Endodermal cell (in vitro differentiated cells): Measurements from ENCODE around the gene P2RY2. TPM values are rescaled to one million over a fixed set of nuclear protein-coding genes. Genes with fewer than 3 reads are reported as not detected.
"Not testable (repeated sequence)": the region's sequence is repeated elsewhere in the genome, so short reads cannot be mapped to it uniquely, and the experiment has no call there.

Experiments used
- DNase-seq: peaks from one replicate; pipeline ENCODE4 v3.0.0-alpha.2; 2017
- H3K27ac ChIP-seq: 2 replicates; pipeline ENCODE4 v1.5.1; 2013; ENCODE audit warnings: mild to moderate bottlenecking, low read depth, low read length, moderate library complexity
- H3K27me3 ChIP-seq: 2 replicates; pipeline ENCODE4 v1.6.1; 2013; ENCODE audit warnings: mild to moderate bottlenecking, low read length, moderate library complexity; ENCODE audit not compliant: insufficient read depth, control insufficient read depth, poor library complexity, severe bottlenecking
- H3K36me3 ChIP-seq: 2 replicates; pipeline ENCODE4 v1.7.0; 2013; ENCODE audit warnings: mild to moderate bottlenecking, low read length, moderate library complexity; ENCODE audit not compliant: control insufficient read depth, insufficient read depth
- H3K4me1 ChIP-seq: one replicate; pipeline ENCODE4 v1.7.0; 2013; ENCODE audit warnings: low read length; ENCODE audit not compliant: control insufficient read depth, insufficient read depth
- H3K4me3 ChIP-seq: 2 replicates; pipeline ENCODE4 v1.5.1; 2013; ENCODE audit warnings: mild to moderate bottlenecking, low read length, moderate library complexity
- H3K9ac ChIP-seq: 2 replicates; pipeline ENCODE4 v1.6.1; 2013; ENCODE audit warnings: mild to moderate bottlenecking, low read length, moderate library complexity; ENCODE audit not compliant: poor library complexity, severe bottlenecking; ENCODE audit errors: extremely low read depth
- H3K9me3 ChIP-seq: 2 replicates; pipeline ENCODE4 v1.6.1; 2013; ENCODE audit warnings: mild to moderate bottlenecking, low read length, moderate library complexity; ENCODE audit not compliant: control insufficient read depth
- H3K27ac Mint-ChIP-seq: 2 replicates; pipeline ENCODE4 v1.8.0; 2020; ENCODE audit warnings: mixed read lengths
- H3K27me3 Mint-ChIP-seq: 2 replicates; pipeline ENCODE4 v1.8.0; 2021; ENCODE audit warnings: mild to moderate bottlenecking, mixed read lengths; ENCODE audit not compliant: insufficient read depth
- H3K36me3 Mint-ChIP-seq: 2 replicates; pipeline ENCODE4 v1.8.0; 2020; ENCODE audit warnings: low read depth, mixed read lengths
- H3K4me1 Mint-ChIP-seq: 2 replicates; pipeline ENCODE4 v1.8.0; 2020; ENCODE audit warnings: mixed read lengths
- H3K4me3 Mint-ChIP-seq: 2 replicates; pipeline ENCODE4 v1.8.0; 2020; ENCODE audit warnings: mild to moderate bottlenecking, moderate library complexity, mixed read lengths
- H3K9me3 Mint-ChIP-seq: 2 replicates; pipeline ENCODE4 v1.8.0; 2020; ENCODE audit warnings: mild to moderate bottlenecking, mixed read lengths
- WGBS, 2 experiments: methylation state at CpG; one replicate each; pipeline versions ENCODE4 v1.1.5 to v1.1.7; 2013; ENCODE audit warnings: missing lambda C conversion rate in 2 of 2, mixed read lengths in 1 of 2; ENCODE audit not compliant: insufficient coverage in 1 of 2, insufficient read length in 1 of 2; 5-methylcytosine and 5-hydroxymethylcytosine counted together
- total RNA-seq, 2 donors: library from RNA; stranded (reverse); fragmentation: NEBNext Ultra II Directional in 1 of 2; extraction: Animal tissue kit (Norgen Biotek cat#: 25700) in 1 of 2; gene quantifications; 2 replicates in 1 of 2; 3 replicates in 1 of 2; pipeline ENCODE4 v1.2.1, GENCODE V29; 2021
- TF ChIP-seq, protein P1 (sequence below): fragments of 200-600 bp; sonication (generic); conservative IDR thresholded peaks from 2 replicates; pipeline ENCODE4 v1.5.0; 2021; ENCODE audit warnings: antibody characterized with exemption, mild to moderate bottlenecking

The P2RY2 gene
- total RNA-seq, 2 donors from 2014 or later, result 0.60 to 0.62 TPM

DNA sequence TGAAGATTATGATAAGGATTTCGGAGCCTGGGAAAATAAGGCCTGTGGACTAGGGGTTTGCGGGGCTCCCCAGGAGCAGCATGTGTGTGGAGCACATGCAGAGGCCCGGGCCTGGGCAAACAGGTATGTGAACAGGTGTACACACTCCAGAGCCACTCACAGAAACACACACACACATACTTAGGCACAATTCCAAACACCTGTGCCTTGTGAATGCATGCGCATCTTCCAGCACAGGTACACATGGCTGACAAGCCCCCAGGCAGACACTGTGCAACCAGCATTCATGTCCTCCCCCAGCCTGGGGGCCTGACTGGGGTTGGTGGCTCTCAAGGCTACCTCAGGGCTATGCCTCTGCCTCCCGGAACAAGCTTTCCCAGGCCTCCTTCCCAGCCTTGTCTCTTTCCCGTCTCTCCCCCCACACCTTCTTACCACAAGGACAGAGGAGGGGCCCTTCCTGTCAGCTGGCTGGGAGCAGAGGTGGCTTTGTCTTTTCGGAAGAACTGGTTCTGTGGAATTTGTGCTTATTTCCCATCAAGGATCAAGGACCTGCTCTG lies 51.5 kb downstream of the P2RY2 start:
- Histone ChIP-seq H3K27ac (no peak overlapping the region), H3K9me3 (no peaks in the 10 kb centered on the region), H3K4me1 (peaks cover 10% of the 10 kb centered on the region), H3K27me3 (peaks cover 10% of the 10 kb centered on the region), H3K36me3 (no peaks in the 10 kb centered on the region), H3K4me3 (no peak overlapping the region), H3K9ac (no peak overlapping the region)
- WGBS, 2 experiments, result 87 to 100% methylated on average over 1 to 7 of the region's 7 CpGs
- Mint-ChIP-seq H3K36me3 (no peaks in the 10 kb centered on the region), H3K4me1 (peaks cover 26% of the 10 kb centered on the region), H3K4me3 (no peak overlapping the region), H3K27ac (no peak overlapping the region), H3K9me3 (no peaks in the 10 kb centered on the region), H3K27me3 (peaks cover 29% of the 10 kb centered on the region)
- TF ChIP-seq, protein P1, sequence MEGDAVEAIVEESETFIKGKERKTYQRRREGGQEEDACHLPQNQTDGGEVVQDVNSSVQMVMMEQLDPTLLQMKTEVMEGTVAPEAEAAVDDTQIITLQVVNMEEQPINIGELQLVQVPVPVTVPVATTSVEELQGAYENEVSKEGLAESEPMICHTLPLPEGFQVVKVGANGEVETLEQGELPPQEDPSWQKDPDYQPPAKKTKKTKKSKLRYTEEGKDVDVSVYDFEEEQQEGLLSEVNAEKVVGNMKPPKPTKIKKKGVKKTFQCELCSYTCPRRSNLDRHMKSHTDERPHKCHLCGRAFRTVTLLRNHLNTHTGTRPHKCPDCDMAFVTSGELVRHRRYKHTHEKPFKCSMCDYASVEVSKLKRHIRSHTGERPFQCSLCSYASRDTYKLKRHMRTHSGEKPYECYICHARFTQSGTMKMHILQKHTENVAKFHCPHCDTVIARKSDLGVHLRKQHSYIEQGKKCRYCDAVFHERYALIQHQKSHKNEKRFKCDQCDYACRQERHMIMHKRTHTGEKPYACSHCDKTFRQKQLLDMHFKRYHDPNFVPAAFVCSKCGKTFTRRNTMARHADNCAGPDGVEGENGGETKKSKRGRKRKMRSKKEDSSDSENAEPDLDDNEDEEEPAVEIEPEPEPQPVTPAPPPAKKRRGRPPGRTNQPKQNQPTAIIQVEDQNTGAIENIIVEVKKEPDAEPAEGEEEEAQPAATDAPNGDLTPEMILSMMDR, result no peak
- DNase-seq, result peak; percentile 74

DNA sequence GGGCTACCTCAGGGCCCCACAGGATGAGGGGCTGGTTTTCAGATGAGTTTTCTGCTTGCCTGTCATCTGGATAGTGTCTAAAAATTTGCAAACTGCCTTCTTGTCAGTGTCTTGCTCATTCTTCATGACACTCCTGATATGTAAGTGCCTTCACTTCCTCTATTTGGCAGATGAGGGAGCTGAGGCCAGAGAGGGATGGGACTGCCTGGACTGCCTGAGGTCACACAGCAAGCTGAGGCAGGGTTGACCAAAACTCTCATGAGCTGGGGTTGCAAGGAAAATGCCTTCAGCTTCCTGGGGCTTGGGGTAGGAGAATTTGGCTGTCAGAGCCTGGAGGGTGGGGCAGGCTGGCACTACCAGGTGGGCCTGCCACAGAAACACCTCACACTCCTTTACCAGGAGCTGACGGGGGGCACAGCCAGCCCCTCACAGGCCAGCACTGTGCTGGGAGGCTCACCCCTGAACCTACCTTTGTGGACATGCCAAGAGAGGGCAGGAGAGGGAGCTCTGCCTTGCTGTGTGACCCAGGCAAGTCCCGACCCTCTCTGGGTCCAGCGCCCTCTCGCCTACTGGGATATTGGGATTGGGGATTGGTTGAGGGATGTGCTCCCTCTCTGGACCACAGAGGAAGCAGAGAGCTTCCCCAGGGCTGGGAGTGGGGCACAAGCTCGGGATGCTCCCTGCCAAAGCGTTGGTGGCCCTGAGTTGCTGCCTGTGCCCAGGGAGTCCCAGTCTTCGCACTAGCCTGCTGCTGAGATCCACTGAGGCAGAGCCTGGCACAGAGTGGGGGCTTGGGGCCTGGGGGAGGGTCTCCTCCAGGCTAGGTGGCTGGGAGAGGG lies 52.2 kb downstream of the P2RY2 start:
- no peaks in the 10 kb centered on the region for H3K9me3 ChIP-seq
- Mint-ChIP-seq H3K4me1 (peaks cover 26% of the 10 kb centered on the region), H3K36me3 (no peaks in the 10 kb centered on the region), H3K27me3 (peaks cover 22% of the 10 kb centered on the region), H3K9me3 (no peaks in the 10 kb centered on the region), H3K27ac (no peak overlapping the region), H3K4me3 (no peak overlapping the region)
- TF ChIP-seq, protein P1, result no peak
- no peak overlapping the region for H3K9ac ChIP-seq
- H3K27ac ChIP-seq, result no peak overlapping the region
- H3K36me3 ChIP-seq, result no peaks in the 10 kb centered on the region
- peaks cover 3% of the 10 kb centered on the region for H3K27me3 ChIP-seq
- peaks cover 10% of the 10 kb centered on the region for H3K4me1 ChIP-seq
- DNase-seq, result peak; percentile 69
- WGBS, 2 experiments, result 97 to 100% methylated on average over 1 to 7 of the region's 7 CpGs
- H3K4me3 ChIP-seq, result no peak overlapping the region

DNA sequence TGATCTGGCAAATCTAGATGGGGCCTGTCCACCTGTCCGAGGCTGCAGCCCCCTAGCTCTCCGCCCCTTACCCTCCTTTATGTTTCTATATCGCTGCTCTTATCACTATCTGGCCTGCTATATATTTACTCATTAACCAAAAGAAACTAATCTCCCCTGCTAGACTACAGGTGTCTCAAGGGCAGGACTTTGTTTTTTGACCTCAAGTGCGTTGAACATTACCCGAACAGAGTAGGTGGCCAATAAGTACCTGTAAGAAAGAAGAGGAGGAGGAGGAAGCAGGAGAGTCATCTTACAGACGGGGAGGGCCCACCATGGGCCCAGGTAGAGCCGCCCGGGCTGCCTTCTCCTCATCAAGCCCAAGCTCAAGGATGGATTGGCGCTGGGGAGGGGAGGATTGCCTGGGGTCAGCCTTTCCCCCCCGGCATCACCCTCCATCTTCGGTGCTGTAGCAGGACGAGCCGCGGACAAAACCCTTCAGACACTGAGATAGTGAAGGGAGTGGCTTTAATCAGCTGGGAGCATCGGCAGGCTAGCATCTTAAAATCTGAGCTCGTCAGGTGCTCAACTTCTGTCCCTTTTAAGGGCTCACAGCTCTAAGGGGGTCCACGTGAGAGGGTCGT lies 52.9 kb downstream of the P2RY2 start:
- Histone ChIP-seq H3K9ac (no peak overlapping the region), H3K4me1 (peaks cover 13% of the 10 kb centered on the region), H3K27me3 (no peaks in the 10 kb centered on the region), H3K9me3 (no peaks in the 10 kb centered on the region), H3K27ac (no peak overlapping the region), H3K36me3 (no peaks in the 10 kb centered on the region), H3K4me3 (no peak overlapping the region)
- Mint-ChIP-seq H3K27me3 (peaks cover 14% of the 10 kb centered on the region), H3K27ac (no peak overlapping the region), H3K4me1 (peaks cover 26% of the 10 kb centered on the region), H3K4me3 (no peak overlapping the region), H3K36me3 (no peaks in the 10 kb centered on the region), H3K9me3 (no peaks in the 10 kb centered on the region)
- 90% methylated on average over 13 to 18 of the region's 18 CpGs for WGBS, 2 experiments
- TF ChIP-seq, protein P1, result no peak
- DNase-seq, result peak; percentile 56

DNA sequence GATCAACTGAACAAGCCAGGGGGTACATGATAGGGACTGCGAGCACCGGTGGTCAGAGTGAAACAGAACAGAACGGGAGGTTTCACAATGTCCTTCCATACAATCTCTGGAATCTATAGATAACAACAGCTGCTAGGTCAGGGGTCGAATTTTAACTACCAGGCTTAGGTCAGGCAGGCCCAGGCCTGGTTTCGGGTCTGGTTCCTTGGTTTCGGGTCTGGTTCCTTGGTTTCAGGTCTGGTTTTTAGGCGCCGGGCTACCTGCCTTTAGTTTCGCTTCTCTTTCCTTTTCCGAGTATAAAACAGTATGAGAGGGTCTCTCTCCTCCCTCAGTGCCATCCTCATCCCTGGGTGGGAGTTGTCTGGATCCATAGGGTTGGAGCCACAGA lies 53.4 kb downstream of the P2RY2 start:
- H3K9me3 Mint-ChIP-seq, H3K4me3 Mint-ChIP-seq, H3K36me3 ChIP-seq, H3K9ac ChIP-seq, H3K27me3 Mint-ChIP-seq, H3K9me3 ChIP-seq, H3K27ac ChIP-seq, H3K4me3 ChIP-seq, H3K27me3 ChIP-seq, DNase-seq, H3K36me3 Mint-ChIP-seq: not testable (repeated sequence)
- Mint-ChIP-seq H3K27ac (peak overlapping the region; percentile 81), H3K4me1 (peaks cover 26% of the 10 kb centered on the region)
- peaks cover 13% of the 10 kb centered on the region for H3K4me1 ChIP-seq
- 90 to 95% methylated on average over 7 to 10 of the region's 10 CpGs for WGBS, 2 experiments
